HepG2 (cell line): ENCODE results near the gene SPC24. TPM values are rescaled to one million over a fixed set of nuclear protein-coding genes. Genes with fewer than 3 reads are reported as not detected.

Experiments
- CHD2 ChIP-seq: IDR thresholded peaks from 2 replicates; pipeline ENCODE4 v1.6.1; 2011; ENCODE audit warnings: low read depth, low read length, improper control_type of control experiment
- EP300 ChIP-seq, 3 experiments: sonication (generic) in 1 of 3; formaldehyde crosslinking in 1 of 3; IDR thresholded peaks; 2 replicates each; pipeline versions ENCODE4 v1.5.1 to v1.6.1; 2011 to 2020; ENCODE audit warnings: low read depth in 2 of 3, low read length in 2 of 3, borderline replicate concordance in 1 of 3, improper control_type of control experiment in 1 of 3, mild to moderate bottlenecking in 1 of 3, missing genetic modification reagents in 1 of 3, moderate library complexity in 1 of 3
- EZH2 ChIP-seq: conservative IDR thresholded peaks from 2 replicates; pipeline ENCODE4 v1.6.1; 2012; ENCODE audit warnings: mild to moderate bottlenecking, low read depth, low read length, moderate library complexity
- FOXO1 ChIP-seq: sonication (generic); formaldehyde crosslinking; IDR thresholded peaks from 2 replicates; pipeline ENCODE4 v1.4.0; 2020; ENCODE audit warnings: missing genetic modification reagents
- HOMEZ ChIP-seq: IDR thresholded peaks from 2 replicates; pipeline ENCODE4 v1.6.1; 2016; ENCODE audit warnings: low read depth
- KDM4B ChIP-seq: sonication (generic); formaldehyde crosslinking; IDR thresholded peaks from 2 replicates; pipeline ENCODE4 v1.4.0; 2020; ENCODE audit warnings: missing genetic modification reagents
- MED1 ChIP-seq: sonication (generic); formaldehyde crosslinking; IDR thresholded peaks from 2 replicates; pipeline ENCODE4 v1.4.0; 2020; ENCODE audit warnings: missing genetic modification reagents
- NFAT5 ChIP-seq: sonication (generic); formaldehyde crosslinking; IDR thresholded peaks from 2 replicates; pipeline ENCODE4 v1.4.0; 2020; ENCODE audit warnings: missing genetic modification reagents
- SALL1 ChIP-seq: sonication (generic); formaldehyde crosslinking; IDR thresholded peaks from 2 replicates; pipeline ENCODE4 v1.8.0; 2022; ENCODE audit warnings: mild to moderate bottlenecking, missing genetic modification reagents
- SMAD1 ChIP-seq: sonication (generic); formaldehyde crosslinking; IDR thresholded peaks from 2 replicates; pipeline ENCODE4 v1.4.0; 2020; ENCODE audit warnings: missing genetic modification reagents, low read depth, mild to moderate bottlenecking, borderline replicate concordance
- XRCC5 ChIP-seq: fragments of 200-400 bp; formaldehyde crosslinking; optimal IDR thresholded peaks from 2 replicates; pipeline ENCODE3; 2017; ENCODE audit warnings: mild to moderate bottlenecking, low read length
- ZNF143 ChIP-seq: sonication (generic); formaldehyde crosslinking; IDR thresholded peaks from 2 replicates; pipeline ENCODE4 v1.4.0; 2020; ENCODE audit warnings: missing genetic modification reagents
- ZNF33A ChIP-seq: sonication (generic); formaldehyde crosslinking; IDR thresholded peaks from 2 replicates; pipeline ENCODE4 v1.5.1; 2020; ENCODE audit warnings: missing genetic modification reagents, mild to moderate bottlenecking, moderate library complexity, borderline replicate concordance
- ZNF609 ChIP-seq: sonication (generic); formaldehyde crosslinking; IDR thresholded peaks from 2 replicates; pipeline ENCODE4 v1.4.0; 2020; ENCODE audit warnings: mild to moderate bottlenecking, missing genetic modification reagents, borderline replicate concordance
- ZNF619 ChIP-seq: sonication (generic); formaldehyde crosslinking; IDR thresholded peaks from 2 replicates; pipeline ENCODE4 v1.4.0; 2020; ENCODE audit warnings: mild to moderate bottlenecking, missing genetic modification reagents
- ZNF775 ChIP-seq: sonication (generic); formaldehyde crosslinking; IDR thresholded peaks from 2 replicates; pipeline ENCODE4 v1.4.0; 2020; ENCODE audit warnings: missing genetic modification reagents, mild to moderate bottlenecking, moderate library complexity, borderline replicate concordance
- ZSCAN30 ChIP-seq: sonication (generic); formaldehyde crosslinking; IDR thresholded peaks from 2 replicates; pipeline ENCODE4 v1.5.0; 2020; ENCODE audit warnings: mild to moderate bottlenecking, missing genetic modification reagents
- polyA plus RNA-seq, 8 experiments: library from polyadenylated mRNA; depleted of rRNA in 3 of 8; stranded (reverse) in 7 of 8; unstranded in 1 of 8; fragments of >200 nt; fragmentation: Illumina TruSeq in 4 of 8; extraction: Trizol in 4 of 8; gene quantifications; 2 replicates each; pipeline versions ENCODE4 v1.2.1 to v1.2.3, GENCODE V29; 2011 to 2016; ENCODE audit warnings: low read depth in 4 of 8, missing spikeins in 1 of 8, mixed read lengths in 1 of 8; ENCODE audit not compliant: insufficient read depth in 1 of 8
- total RNA-seq, 5 experiments: library from RNA; depleted of rRNA; stranded (reverse); fragments of >200 nt; fragmentation: Illumina TruSeq; extraction: Trizol; gene quantifications; 2 replicates each; pipeline ENCODE4 v1.2.3, GENCODE V29; 2016; ENCODE audit warnings: low read depth in 1 of 5

SPC24 gene
- total and polyA plus RNA-seq, 2 of the 13 experiments (the other 11 are each of a cell fraction or from before 2014, with no cell fraction given): 10.0 to 46.2 TPM

GRCh38 chr19:11155373-11156120, at the start of gene SPC24 (continued):
- no peak for TF ChIP-seq FOXO1
- TF ChIP-seq KDM4B: no peak
- TF ChIP-seq MED1: no peak
- no peak for TF ChIP-seq ZNF619 (CRISPR knock-in tag)
- TF ChIP-seq EZH2: no peak
- peak; percentile 56; the same call in 1 of the 2 replicates for TF ChIP-seq CHD2
- TF ChIP-seq SMAD1: no peak; the same call in 1 of the 2 replicates
- TF ChIP-seq HOMEZ (CRISPR knock-in tag): no peak
- TF ChIP-seq ZNF33A (CRISPR knock-in tag): no peak
- no peak for TF ChIP-seq NFAT5 (CRISPR knock-in tag)
- no peak for TF ChIP-seq ZSCAN30 (CRISPR knock-in tag)
- peak; percentile 61; the same call in 1 of the 2 replicates for TF ChIP-seq SALL1
- no peak for TF ChIP-seq ZNF775
- TF ChIP-seq EP300 (IDR thresholded peaks at IDR 0.05; ENCODE audit: low read depth in 2 of 2, low read length in 2 of 2): no peak
- TF ChIP-seq EP300 (CRISPR knock-in tag; IDR thresholded peaks at IDR 0.05; ENCODE audit: borderline replicate concordance): no peak
- TF ChIP-seq ZNF609: no peak
- no peak for TF ChIP-seq ZNF143 (CRISPR knock-in tag)
- TF ChIP-seq XRCC5: no peak
